Adrenal gland (tissue), 12 donors: ENCODE data around the gene SPPL2A. TPM values are rescaled to one million over a fixed set of nuclear protein-coding genes. Genes with fewer than 3 reads are reported as not detected.

ENCODE experiments used
- DNase-seq, 7 donors: peaks; one replicate each; pipeline ENCODE4 v3.0.0-alpha.2; 2019 to 2020
- H3K27ac ChIP-seq, 5 donors: fragments of 200-600 bp; sonication (generic) in 4 of 5; 1 replicate in 3 of 5; 2 replicates in 2 of 5; pipeline versions ENCODE4 v1.5.1 to v1.8.0; 2016 to 2020; ENCODE audit warnings: mild to moderate bottlenecking in 1 of 5
- H3K27me3 ChIP-seq: fragments of 200-600 bp; 2 replicates; pipeline ENCODE4 v1.8.0; 2021
- H3K36me3 ChIP-seq, 2 donors: fragments of 200-600 bp; replicated peaks in 1 of 2; 1 replicate in 1 of 2; 2 replicates in 1 of 2; pipeline versions ENCODE4 v1.5.1 to v1.8.0; 2018 to 2022
- H3K4me1 ChIP-seq, 2 donors: fragments of 200-600 bp; replicated peaks in 1 of 2; 1 replicate in 1 of 2; 2 replicates in 1 of 2; pipeline versions ENCODE4 v1.5.1 to v1.8.0; 2018 to 2021
- H3K4me3 ChIP-seq, 4 donors: fragments of 200-600 bp; sonication (generic) in 3 of 4; one replicate each; pipeline ENCODE4 v1.5.1; 2016 to 2018
- H3K9me3 ChIP-seq, 3 donors: fragments of 200-600 bp; sonication (generic) in 1 of 3; replicated peaks in 1 of 3; 1 replicate in 2 of 3; 2 replicates in 1 of 3; pipeline versions ENCODE4 v1.5.1 to v1.8.0; 2016 to 2021
- POLR2A ChIP-seq, 2 donors: fragments of 450-650 bp; IDR thresholded peaks; one replicate each; pipeline ENCODE4 v1.6.1; 2017; ENCODE audit warnings: antibody characterized with exemption in 2 of 2, mild to moderate bottlenecking in 2 of 2, moderate library complexity in 1 of 2
- WGBS, 4 donors: extraction: QIAGEN DNeasy Blood & Tissue Kit in 2 of 4; methylation state at CpG; one replicate each; pipeline versions ENCODE4 v1.1.5 to v1.1.7; 2013 to 2017; 5-methylcytosine and 5-hydroxymethylcytosine counted together
- intact Hi-C, 2 donors: fragments of 100-400 bp; cut with DNase I; formaldehyde crosslinking; loops; one replicate each; pipeline versions ENCODE4 v1.14.1 to v1.15.0; 2022 to 2023
- polyA plus RNA-seq, 3 donors: library from polyadenylated mRNA; stranded (reverse); fragments of 200-250 nt in 2 of 3; fragments of 350-450 nt in 1 of 3; fragmentation: Illumina TruSeq in 1 of 3; extraction: RNeasy Lipid Tissue Mini Kit (QIAGEN cat#74804) in 1 of 3; gene quantifications; one replicate each; pipeline ENCODE4 v1.2.3, GENCODE V29; 2013 to 2014
- total RNA-seq, 9 donors: library from RNA; depleted of rRNA in 4 of 9; stranded (reverse); fragments of >200 nt in 4 of 9; fragments of 120-200 nt in 1 of 9; fragmentation: NEBNext Ultra II Directional in 1 of 9; extraction: Animal tissue kit (Norgen Biotek cat#: 25700) in 1 of 9; gene quantifications; one replicate each; pipeline versions ENCODE4 v1.1.0 to v1.2.4, GENCODE V29; 2013 to 2023
- TF ChIP-seq, protein P1 (sequence below), 6 experiments: fragments of 450-650 bp in 4 of 6; fragments of 200-600 bp in 2 of 6; sonication (generic) in 1 of 6; IDR thresholded peaks; 1 replicate in 5 of 6; 2 replicates in 1 of 6; pipeline versions ENCODE4 v1.5.1 to v1.8.0; 2016 to 2021; ENCODE audit warnings: antibody characterized with exemption in 6 of 6, mild to moderate bottlenecking in 2 of 6, moderate library complexity in 1 of 6
- donor health status: healthy with polysubstance abuse.
- donor health status: Bipolar disorder and iron deficiency.
- donor health status: DM: yes; HTN: yes; CAD: no.
- donor health status: DM: no; HTN: no; CAD: no.
- donor health status: DM: no; HTN: no; CAD: no.
- donor health status: DM: yes; HTN: yes; CAD: no.

Gene SPPL2A
- total and polyA plus RNA-seq, 12 donors = 23.3 to 378 (median 127) TPM

DNA sequence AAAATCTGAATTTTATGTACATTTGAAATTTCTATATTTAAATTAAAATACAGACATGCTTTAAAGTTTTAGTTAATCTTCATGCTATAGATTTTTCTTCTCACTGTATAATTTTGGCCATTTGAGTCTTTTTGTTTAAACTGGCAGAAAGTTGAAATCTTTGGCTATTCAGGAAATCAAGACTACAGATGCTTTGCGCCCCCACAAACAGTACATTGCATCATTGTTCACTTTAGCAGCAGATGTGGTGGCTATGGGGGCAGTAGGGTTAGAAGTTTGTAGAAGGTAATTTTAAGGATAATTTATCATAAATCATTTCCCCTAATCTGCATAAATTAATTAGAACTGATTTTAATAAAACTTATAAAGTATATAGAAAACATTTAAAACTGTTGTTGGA lies 20.9 kb downstream of the SPPL2A start:
- WGBS, 4 donors = 78 to 93% (median 82%) methylated on average over 1 of the region's 1 CpG
- H3K36me3 ChIP-seq = peaks cover 0 to 39% of the 10 kb centered on the region in 2 donors
- TF ChIP-seq, protein P1, sequence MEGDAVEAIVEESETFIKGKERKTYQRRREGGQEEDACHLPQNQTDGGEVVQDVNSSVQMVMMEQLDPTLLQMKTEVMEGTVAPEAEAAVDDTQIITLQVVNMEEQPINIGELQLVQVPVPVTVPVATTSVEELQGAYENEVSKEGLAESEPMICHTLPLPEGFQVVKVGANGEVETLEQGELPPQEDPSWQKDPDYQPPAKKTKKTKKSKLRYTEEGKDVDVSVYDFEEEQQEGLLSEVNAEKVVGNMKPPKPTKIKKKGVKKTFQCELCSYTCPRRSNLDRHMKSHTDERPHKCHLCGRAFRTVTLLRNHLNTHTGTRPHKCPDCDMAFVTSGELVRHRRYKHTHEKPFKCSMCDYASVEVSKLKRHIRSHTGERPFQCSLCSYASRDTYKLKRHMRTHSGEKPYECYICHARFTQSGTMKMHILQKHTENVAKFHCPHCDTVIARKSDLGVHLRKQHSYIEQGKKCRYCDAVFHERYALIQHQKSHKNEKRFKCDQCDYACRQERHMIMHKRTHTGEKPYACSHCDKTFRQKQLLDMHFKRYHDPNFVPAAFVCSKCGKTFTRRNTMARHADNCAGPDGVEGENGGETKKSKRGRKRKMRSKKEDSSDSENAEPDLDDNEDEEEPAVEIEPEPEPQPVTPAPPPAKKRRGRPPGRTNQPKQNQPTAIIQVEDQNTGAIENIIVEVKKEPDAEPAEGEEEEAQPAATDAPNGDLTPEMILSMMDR (IDR thresholded peaks at IDR 0.05) = no peak
- no peak for TF ChIP-seq POLR2A (IDR thresholded peaks at IDR 0.05)
- intact Hi-C loops = no loop called here
- no peak overlapping the region for H3K4me3 ChIP-seq
- H3K9me3 ChIP-seq = no peaks in the 10 kb centered on the region
- no peaks in the 10 kb centered on the region for H3K27me3 ChIP-seq
- DNase-seq = no peak
- no peaks in the 10 kb centered on the region for H3K4me1 ChIP-seq
- no peak overlapping the region for H3K27ac ChIP-seq

DNA sequence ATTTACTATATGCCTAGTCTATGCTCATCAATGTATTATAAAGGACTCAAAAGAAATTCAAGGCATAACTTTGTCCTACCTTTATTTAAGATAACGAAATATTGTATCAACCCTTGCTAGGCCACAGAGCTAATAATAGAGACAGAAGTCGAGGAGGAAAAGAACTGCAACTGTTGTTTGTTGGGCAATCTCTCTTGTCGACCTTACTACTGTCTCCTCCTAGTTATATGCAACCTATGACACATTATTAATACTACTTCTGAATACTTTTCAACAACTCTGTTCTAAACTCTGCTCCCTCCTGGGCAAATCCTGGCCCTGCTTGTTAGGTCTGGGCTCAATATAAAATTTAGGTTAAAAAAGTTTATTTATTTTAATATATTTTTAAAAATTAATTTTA lies 24.6 kb downstream of the SPPL2A start:
- TF ChIP-seq, protein P1 (IDR thresholded peaks at IDR 0.05) = no peak
- no peak for TF ChIP-seq POLR2A (IDR thresholded peaks at IDR 0.05)
- H3K27me3 ChIP-seq = no peaks in the 10 kb centered on the region
- 67 to 89% (median 81%) methylated on average over 3 of the region's 3 CpGs for WGBS, 4 donors
- intact Hi-C loops = no loop called here
- no peak for DNase-seq
- H3K36me3 ChIP-seq = peaks cover 0 to 44% of the 10 kb centered on the region in 2 donors
- H3K4me3 ChIP-seq = no peak overlapping the region
- no peak overlapping the region for H3K27ac ChIP-seq
- H3K4me1 ChIP-seq = no peaks in the 10 kb centered on the region
- H3K9me3 ChIP-seq = no peaks in the 10 kb centered on the region

DNA sequence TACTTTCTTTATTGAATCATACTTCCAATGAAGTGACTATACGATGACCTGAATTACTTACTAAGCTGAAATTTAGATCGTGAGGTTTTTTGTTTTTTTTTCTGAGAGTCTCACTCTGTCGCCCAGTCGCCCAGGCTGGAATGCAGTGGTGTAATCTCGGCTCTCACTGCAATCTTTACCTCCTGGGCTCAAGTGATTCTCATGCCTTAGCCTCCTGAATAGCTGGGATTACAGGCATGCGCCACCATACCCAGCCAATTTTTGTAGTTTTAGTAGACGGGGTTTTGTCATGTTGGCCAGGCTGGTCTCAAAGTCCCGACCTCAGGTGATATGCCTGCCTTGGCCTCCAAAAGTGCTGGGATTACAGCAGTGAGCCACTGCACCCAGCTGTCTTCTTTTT lies 28.7 kb downstream of the SPPL2A start:
- Histone ChIP-seq H3K36me3 (peaks cover 0 to 47% of the 10 kb centered on the region in 2 donors), H3K9me3 (peaks cover 0 to 4% (median 0%) of the 10 kb centered on the region in 3 donors), H3K4me3 (no peak overlapping the region), H3K27ac (no peak overlapping the region), H3K4me1 (no peaks in the 10 kb centered on the region), H3K27me3 (no peaks in the 10 kb centered on the region)
- TF ChIP-seq, protein P1 (IDR thresholded peaks at IDR 0.05) = no peak
- TF ChIP-seq POLR2A (IDR thresholded peaks at IDR 0.05) = no peak
- 92 to 93% (median 92%) methylated on average over 8 of the region's 8 CpGs for WGBS, 4 donors
- intact Hi-C loops = no loop called here
- no peak for DNase-seq

DNA sequence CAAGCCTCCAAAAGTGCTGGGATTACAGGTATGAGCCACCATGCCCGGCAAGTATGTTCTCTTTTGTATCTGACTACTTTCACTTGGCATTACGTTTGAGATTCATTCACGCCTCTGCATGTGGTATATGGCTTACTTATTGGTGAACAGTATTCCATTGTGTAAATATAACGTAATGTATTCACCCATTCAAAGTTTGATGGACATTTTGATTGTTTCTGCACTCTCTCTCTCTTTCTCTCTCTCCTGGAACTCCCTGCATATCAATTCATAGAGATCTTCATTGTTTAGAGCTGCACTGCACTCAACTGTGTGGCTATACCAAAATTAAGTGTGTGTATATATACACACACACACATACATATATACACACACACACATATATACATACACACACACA lies 30.4 kb downstream of the SPPL2A start:
- WGBS, 4 donors = 81 to 98% (median 91%) methylated on average over 4 of the region's 4 CpGs
- no peak overlapping the region for H3K27ac ChIP-seq
- no peaks in the 10 kb centered on the region for H3K4me1 ChIP-seq
- intact Hi-C loops = no loop called here
- no peak for DNase-seq
- H3K27me3 ChIP-seq = no peaks in the 10 kb centered on the region
- peaks cover 0 to 4% (median 0%) of the 10 kb centered on the region in 3 donors for H3K9me3 ChIP-seq
- peaks cover 0 to 56% of the 10 kb centered on the region in 2 donors for H3K36me3 ChIP-seq
- TF ChIP-seq POLR2A (IDR thresholded peaks at IDR 0.05) = no peak
- TF ChIP-seq, protein P1 (IDR thresholded peaks at IDR 0.05) = no peak
- no peak overlapping the region for H3K4me3 ChIP-seq
